Ishikawa (cell line): ENCODE results near the gene AGAP1.

Experiments used
- CEBPB ChIP-seq: IDR thresholded peaks from 2 replicates; pipeline ENCODE4 v1.6.1; 2012
- CREB1 ChIP-seq: IDR thresholded peaks from 2 replicates; pipeline ENCODE4 v1.6.1; 2012; ENCODE audit warnings: low read depth
- EP300 ChIP-seq: IDR thresholded peaks from 2 replicates; pipeline ENCODE4 v1.6.1; 2012; ENCODE audit warnings: borderline replicate concordance
- FOXM1 ChIP-seq: IDR thresholded peaks from 2 replicates; pipeline ENCODE4 v1.6.1; 2012; ENCODE audit warnings: low read depth, borderline replicate concordance
- RAD21 ChIP-seq: IDR thresholded peaks from 2 replicates; pipeline ENCODE4 v1.6.1; 2012; ENCODE audit warnings: low read depth
- TAF1 ChIP-seq: IDR thresholded peaks from 2 replicates; pipeline ENCODE4 v1.6.1; 2012; ENCODE audit warnings: low read depth, mild to moderate bottlenecking
- TCF12 ChIP-seq: IDR thresholded peaks from 2 replicates; pipeline ENCODE4 v1.6.1; 2012; ENCODE audit warnings: low read depth
- YY1 ChIP-seq: IDR thresholded peaks from 2 replicates; pipeline ENCODE4 v1.6.1; 2012; ENCODE audit warnings: low read depth
- ZBTB7A ChIP-seq: IDR thresholded peaks from 2 replicates; pipeline ENCODE4 v1.6.1; 2012; ENCODE audit warnings: low read depth
- TF ChIP-seq, protein P1 (sequence below): IDR thresholded peaks from 2 replicates; pipeline ENCODE4 v1.6.1; 2012
- TF ChIP-seq, protein P2 (sequence below): IDR thresholded peaks from 2 replicates; pipeline ENCODE4 v1.6.1; 2012; ENCODE audit warnings: low read depth, mild to moderate bottlenecking

DNA sequence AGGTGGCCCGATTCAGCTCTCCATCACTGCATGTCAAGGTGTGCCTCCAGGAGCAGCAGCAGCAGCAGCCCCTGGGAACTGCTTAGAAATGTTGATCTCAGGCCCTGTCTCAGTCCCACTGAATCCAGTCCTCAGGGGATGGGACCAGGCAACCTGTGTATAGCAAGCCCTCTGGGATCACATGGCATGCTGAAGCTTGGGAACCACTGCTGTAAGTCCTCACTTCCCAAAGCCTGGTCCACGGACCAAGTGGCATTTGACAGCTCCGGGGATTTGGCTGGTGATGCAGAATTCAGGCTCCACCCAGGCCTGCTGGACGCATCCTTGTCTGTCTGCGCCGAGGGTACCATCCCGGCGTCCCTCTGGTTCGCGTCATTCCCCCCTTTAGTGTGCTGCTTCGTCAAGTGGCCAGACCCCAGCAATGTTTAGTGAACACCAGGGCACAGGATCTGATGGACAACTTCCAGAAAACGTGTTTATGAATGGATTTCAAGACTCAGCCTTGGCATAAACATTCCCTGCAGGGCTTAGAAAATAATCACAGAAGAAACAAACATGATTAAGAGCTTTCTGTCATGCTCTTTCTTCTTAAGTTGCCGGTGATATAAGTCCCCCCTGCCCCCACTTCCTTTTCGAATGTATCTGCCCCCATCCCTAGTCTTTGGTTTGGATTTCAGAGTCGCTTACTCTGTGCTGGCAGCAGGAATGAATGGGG lies 440.4 kb downstream of the AGAP1 start:
- TF ChIP-seq EP300 (no peak), CREB1 (no peak), CEBPB (no peak), TAF1 (no peak), TCF12 (no peak), RAD21 (no peak), YY1 (no peak), FOXM1 (no peak), ZBTB7A (no peak)
- TF ChIP-seq, protein P1, sequence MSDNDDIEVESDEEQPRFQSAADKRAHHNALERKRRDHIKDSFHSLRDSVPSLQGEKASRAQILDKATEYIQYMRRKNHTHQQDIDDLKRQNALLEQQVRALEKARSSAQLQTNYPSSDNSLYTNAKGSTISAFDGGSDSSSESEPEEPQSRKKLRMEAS, result no peak
- TF ChIP-seq, protein P2, sequence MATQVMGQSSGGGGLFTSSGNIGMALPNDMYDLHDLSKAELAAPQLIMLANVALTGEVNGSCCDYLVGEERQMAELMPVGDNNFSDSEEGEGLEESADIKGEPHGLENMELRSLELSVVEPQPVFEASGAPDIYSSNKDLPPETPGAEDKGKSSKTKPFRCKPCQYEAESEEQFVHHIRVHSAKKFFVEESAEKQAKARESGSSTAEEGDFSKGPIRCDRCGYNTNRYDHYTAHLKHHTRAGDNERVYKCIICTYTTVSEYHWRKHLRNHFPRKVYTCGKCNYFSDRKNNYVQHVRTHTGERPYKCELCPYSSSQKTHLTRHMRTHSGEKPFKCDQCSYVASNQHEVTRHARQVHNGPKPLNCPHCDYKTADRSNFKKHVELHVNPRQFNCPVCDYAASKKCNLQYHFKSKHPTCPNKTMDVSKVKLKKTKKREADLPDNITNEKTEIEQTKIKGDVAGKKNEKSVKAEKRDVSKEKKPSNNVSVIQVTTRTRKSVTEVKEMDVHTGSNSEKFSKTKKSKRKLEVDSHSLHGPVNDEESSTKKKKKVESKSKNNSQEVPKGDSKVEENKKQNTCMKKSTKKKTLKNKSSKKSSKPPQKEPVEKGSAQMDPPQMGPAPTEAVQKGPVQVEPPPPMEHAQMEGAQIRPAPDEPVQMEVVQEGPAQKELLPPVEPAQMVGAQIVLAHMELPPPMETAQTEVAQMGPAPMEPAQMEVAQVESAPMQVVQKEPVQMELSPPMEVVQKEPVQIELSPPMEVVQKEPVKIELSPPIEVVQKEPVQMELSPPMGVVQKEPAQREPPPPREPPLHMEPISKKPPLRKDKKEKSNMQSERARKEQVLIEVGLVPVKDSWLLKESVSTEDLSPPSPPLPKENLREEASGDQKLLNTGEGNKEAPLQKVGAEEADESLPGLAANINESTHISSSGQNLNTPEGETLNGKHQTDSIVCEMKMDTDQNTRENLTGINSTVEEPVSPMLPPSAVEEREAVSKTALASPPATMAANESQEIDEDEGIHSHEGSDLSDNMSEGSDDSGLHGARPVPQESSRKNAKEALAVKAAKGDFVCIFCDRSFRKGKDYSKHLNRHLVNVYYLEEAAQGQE, result no peak
